ENCODE data around the gene KISS1R.
A peak's percentile ranks its signal among the peaks of the same experiment; 100 is the strongest.
"Not testable (repeated sequence)": the region's sequence is repeated elsewhere in the genome, so short reads cannot be mapped to it uniquely, and the experiment has no call there.

The KISS1R gene

DNA sequence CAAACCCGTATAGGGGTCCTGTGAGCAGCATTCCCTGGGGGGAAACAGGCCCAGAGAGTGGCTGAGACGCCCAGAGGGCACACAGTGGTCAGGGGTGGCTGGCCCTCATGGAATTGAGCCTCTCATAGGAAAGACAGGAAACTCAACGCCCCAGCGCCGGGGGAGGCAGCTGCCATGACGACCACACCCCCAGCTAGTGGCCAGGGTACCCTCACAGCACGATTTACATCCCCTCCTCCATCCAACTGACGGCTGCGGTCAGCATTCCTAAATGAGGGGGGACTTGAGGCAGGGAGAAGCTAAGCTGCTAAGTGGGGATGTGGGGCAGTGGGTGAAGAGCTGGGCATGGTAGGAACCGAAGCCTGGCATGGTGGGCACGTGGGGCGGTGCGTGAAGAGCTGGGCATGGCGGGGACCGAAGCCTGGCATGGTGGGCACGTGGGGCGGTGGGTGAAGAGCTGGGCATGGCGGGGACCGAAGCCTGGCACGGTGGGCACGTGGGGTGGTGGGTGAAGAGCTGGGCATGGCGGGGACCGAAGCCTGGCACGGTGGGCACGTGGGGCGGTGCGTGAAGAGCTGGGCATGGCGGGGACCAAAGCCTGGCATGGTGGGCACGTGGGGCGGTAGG lies 34.1 kb upstream of the KISS1R start:
- no peak for DNase-seq

GRCh38 chr19:883661-884211 lies 33.4 kb upstream of the KISS1R start:
- no peak for DNase-seq

DNA sequence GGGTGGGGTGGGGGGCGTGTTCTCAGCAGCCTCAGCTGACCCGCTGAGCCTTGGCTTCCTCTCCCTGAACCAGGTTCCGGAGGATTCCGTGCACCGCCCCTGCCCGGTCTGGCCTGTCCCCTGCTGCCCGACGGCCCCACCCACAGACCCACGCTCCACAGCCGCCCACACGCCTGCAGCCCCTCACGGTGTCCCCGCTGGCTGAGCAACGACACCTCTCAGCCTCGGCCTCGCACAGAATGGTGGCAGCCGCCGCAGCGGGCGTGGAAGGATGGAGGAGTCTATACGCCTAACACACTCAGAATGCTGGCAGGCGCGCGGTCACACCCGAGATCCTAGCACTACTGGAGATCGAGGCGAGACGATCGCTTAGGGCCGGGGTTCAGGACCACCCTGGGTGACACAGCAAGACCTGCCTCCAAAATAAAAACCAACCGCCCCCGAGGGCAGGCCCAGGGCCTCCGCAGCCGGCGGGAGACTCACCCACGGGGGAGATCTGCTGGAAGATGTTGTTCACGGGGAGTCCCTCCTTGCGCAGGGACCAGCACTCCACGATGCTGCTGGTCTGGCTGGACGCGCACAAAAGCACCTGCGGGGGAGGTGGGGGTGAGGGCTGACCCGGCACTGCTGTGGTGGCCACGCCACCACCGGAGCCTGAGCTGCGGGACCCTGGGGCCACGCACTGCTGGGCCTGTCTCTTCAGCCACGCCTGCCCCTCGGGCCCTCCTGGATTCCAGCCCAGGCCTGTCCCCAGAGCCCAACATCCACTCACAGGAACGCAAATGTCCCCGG lies 32.5 kb upstream of the KISS1R start:
- no peak for DNase-seq

GRCh38 chr19:885536-886224 lies 31.5 kb upstream of the KISS1R start:
- no peak for DNase-seq

DNA sequence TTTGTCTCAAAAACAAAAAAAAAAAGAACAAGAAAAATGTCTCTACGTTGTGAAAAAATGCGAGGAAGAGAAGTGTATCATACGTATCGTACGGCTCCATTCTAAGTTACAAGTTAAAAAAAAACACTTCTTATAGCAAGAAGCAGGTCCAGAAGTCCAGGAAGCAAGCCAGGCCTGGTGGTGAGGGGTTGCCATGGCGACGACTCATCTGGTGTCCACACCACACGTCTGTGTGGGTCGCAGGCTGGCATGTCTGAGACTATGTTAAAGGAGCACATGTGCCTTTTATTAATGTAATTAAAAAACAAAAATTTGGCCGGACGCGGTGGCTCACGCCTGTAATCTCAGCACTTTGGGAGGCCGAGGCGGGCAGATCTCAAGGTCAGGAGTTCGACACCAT lies 30.1 kb upstream of the KISS1R start:
- no peak for DNase-seq

DNA sequence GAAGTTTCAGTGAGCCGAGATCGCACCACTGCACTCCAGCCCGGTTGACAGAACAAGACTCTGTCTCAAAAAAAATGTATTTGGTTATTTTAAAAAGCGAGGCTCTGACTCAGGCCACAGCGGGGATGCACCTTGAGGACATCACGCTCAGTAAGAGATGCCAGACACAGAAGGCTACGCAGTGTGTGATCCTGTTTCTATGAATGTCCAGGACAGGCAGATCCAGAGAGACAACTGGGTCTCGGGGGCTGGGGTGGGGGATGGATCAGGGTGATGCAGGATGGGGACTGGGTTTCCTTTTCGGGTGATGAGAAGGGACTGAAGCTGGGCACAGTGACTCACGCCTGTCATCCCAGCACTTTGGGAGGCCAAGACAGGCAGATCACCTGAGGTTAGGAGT lies 29.5 kb upstream of the KISS1R start:
- DNase-seq, result no peak

DNA sequence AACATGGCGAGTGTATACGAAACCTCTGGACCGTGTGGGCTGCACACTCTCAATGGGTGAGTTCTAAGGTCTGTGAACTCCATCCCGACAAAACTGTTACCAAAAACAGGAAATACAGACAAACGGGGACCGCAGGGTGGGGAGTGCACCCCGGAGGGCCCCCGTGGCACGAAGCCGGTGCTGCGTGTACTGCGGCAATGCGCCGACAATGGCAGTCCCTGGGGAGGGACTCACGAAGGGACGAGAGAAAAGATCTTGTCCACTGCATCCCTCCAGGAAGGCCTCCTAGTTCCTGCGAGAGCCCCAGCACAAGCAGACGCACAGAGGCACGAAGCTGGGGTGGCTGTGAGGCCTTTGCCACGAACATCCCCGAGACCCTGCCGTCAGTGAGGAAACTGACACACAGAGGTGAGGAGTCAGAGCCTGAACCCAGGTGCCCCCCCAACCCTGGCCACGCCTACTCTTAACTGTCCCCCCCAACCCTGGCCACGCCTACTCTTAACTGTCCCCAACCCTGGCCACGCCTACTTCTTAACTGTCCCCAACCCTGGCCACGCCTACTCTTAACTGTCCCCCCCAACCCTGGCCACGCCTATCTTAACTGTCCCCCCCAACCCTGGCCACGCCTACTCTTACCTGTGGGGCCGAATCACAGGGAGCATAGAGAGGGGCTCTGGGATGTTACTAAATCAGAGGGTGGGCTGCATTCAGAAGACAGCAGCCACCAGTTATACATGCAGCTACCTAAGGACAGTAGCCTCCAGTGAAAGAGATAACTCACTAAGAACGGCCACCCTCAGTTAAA lies 28.4 kb upstream of the KISS1R start:
- DNase-seq, result no peak

DNA sequence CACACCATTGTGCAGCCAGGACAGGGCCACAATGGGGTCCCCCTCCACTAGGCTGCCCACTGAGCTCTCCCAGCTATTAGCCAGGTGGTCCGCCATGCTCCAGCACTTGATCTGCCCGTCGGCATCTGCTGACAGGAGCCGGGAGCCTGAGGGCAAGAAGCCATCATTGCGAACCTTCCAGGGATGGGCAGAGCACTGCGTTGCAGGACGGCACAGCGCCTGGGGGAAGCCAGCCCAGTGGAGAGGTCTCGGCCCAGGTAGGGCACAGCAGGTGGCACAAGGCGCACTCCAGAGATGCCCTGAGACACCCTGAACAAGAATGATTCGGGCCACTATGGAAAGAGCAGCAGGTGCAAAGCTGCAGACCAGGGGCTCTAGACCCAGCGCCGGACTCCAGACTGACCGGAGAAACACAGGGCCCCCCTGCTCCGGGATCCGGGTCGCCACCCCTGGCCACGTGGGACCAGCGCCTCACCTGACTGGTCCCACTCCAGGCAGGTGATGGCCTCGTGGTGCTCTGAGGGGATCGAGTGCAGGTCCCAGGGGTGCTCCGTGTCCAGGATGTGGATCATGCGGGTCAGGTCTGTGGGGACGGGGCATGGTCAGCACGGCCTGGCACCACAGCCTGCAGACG lies 27.4 kb upstream of the KISS1R start:
- no peak for DNase-seq

GRCh38 chr19:890831-891230 lies 26.3 kb upstream of the KISS1R start:
- no peak for DNase-seq

DNA sequence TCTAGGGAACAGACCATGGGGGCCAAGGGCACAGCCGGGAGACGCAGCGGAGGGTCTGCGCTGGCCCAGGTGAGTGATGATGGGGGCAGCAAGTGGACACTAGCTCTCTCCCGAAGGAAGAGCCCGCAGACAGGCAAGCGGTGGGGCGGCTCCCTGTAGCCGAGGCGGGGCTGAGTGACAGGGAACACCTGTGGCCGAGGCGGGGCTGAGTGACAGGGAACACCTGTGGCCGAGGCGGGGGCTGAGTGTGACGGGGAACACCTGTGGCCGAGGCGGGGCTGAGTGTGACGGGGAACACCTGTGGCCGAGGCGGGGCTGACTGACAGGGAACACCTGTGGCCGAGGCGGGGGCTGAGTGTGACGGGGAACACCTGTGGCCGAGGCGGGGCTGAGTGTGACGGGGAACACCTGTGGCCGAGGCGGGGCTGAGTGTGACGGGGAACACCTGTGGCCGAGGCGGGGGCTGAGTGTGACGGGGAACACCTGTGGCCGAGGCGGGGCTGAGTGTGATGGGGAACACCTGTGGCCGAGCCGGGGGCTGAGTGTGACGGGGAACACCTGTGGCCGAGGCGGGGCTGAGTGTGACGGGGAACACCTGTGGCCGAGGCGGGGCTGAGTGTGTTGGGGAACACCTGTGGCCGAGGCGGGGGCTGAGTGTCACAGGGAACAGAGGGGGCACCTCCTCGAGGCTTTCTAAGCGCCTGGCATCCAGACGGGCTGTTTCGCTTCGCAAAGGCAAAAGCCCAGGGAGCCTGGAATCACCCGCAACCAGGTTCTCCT lies 25.5 kb upstream of the KISS1R start:
- not testable (repeated sequence) for DNase-seq

DNA sequence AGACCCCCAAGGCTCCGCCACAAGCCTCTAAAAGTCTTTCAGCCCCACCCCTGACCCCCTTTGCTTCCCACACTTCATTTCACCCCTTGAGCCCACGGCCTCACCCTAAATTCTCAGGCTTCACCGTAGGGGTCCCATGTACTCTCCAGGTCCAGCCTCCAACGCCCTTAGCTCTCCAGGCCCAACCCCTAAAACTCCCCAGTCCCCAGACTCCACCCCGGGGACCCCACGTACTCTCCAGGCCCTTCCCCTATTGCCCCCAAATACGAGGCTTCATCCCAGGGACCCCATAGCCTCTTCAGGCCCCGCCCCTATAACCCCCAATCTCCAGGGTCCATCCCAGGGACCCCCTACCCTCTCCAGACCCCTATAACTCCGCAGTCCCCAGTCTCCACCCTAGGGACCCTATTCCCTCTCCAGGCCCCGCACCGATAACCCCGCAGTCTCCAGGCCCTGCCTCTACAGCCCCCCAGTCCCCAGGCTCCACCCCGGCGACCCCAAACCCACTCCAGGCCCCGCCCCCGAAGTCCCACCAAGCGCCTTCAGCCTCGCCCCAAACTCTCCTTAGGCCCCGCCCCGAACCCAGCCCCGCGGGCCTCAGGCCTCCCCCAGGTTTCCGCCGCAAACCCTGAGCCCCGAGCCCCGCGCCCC lies 24.8 kb upstream of the KISS1R start:
- DNase-seq, result peak; percentile 30

GRCh38 chr19:892894-893689 lies 24.0 kb upstream of the KISS1R start, which contains the start of the genes MED16 and RNU6-9:
Gene MED16 (minus strand): TSS chr19:893187. CDS start chr19:891131, 2,056 bp downstream.
Gene RNU6-9 (plus strand): TSS chr19:893484.
- DNase-seq, result peak; percentile 93

GRCh38 chr19:896434-896833 lies 20.7 kb upstream of the KISS1R start:
- DNase-seq, result no peak

- DNase-seq, result no peak
Measured at GRCh38 chr19:896999-897398, 20.1 kb upstream of the KISS1R start.

- no peak for DNase-seq
Measured at GRCh38 chr19:897442-898039, 19.6 kb upstream of the KISS1R start.

- DNase-seq, result no peak
Measured at GRCh38 chr19:898663-899062, 18.5 kb upstream of the KISS1R start.

- DNase-seq, result no peak
Measured at GRCh38 chr19:899336-900042, 17.6 kb upstream of the KISS1R start.

DNA sequence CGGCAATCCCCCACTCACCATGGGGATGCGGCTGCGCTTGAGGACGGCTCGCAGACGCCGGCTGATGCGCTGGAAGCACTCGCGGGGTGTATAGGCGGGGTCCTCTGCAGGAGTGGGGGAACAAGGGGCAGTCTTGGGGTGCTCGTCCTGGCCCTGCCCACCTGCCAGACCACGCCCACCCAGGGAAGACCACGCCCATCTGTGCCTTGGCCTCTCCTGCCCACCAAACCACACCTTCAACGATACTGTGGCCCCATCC lies 17.2 kb upstream of the KISS1R start:
- DNase-seq, result no peak
